Hematopoietic multipotent progenitor cell treated with erythropoietin and hydrocortisone succinate and interleukin-3 and kit ligand, for 15 days (in vitro differentiated cells): ENCODE results near the gene CLIC4.
A peak's percentile ranks its signal among the peaks of the same experiment; 100 is the strongest.
"Not testable (repeated sequence)": the region's sequence is repeated elsewhere in the genome, so short reads cannot be mapped to it uniquely, and the experiment has no call there.

Experiments
- DNase-seq: peaks from one replicate; pipeline ENCODE4 v3.0.0-alpha.2; 2015; ENCODE audit warnings: low spot score

Gene CLIC4

GRCh38 chr1:24745711-24746413 is 615 bp downstream of the CLIC4 start:
- peak; percentile 63 for DNase-seq

DNA sequence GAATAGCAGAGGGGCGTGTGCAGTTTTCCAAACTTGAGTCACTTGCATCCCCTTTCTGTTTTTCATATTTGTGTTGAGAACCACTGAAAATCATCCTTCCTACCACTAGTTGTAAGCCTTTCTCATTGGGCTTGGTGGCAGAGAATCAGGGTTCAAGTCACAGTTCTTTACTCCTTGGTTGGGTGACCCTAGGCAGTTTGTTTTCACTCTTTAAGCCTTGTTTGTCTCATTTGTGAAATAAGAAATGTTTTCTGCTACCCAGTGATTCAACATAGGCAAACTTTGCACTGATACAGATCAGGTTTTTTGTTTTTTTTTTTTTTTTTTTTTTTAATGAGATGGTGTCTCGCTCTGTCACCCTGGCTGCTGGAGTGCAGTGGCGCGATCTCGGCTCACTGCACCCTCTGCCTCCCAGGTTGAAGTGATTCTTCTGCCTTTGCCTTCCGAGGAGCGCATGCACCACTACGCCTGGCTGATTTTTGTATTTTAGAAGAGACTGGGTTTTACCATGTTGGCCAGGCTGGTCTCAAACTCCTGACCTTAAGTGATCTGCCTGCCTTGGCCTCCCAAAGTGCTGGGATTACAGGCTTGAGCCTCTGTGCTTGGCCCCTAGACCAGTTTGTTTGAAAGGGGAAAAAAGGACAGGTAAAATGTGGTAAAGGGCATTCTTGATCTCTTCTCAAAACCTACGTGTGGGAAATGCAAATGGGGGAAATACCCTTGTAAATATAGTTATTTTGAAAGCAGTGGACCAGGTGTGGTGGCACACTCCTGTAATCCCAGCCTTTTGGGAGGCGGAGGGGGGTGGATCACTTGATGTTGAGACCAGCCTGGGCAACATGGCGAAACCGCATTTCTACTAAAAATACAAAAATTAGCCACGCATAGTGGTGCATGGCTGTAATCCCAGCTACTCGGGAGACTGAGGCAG is 3.2 kb downstream of the CLIC4 start:
- DNase-seq: no peak

DNA sequence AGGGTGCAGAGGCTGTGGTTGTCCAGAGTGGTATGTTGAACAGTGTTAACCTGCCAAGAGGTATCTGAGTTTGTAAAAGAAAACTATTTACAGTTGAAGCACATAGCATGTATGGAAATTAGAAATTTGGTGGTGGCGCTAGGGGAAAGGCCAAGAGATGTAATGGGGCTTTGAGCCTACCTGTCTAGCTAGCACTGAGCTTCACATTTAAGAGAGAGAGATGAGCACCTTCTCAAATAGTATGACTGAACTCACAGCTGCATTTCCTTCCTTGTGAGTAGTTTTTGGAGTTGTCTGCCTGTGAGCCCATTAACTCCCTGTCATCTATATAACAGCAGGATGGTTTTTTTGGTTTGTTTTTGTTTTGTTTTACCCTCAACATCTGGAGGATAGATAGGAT is 4.0 kb downstream of the CLIC4 start:
- no peak for DNase-seq

GRCh38 chr1:24749886-24750285 is 4.6 kb downstream of the CLIC4 start:
- DNase-seq: no peak

DNA sequence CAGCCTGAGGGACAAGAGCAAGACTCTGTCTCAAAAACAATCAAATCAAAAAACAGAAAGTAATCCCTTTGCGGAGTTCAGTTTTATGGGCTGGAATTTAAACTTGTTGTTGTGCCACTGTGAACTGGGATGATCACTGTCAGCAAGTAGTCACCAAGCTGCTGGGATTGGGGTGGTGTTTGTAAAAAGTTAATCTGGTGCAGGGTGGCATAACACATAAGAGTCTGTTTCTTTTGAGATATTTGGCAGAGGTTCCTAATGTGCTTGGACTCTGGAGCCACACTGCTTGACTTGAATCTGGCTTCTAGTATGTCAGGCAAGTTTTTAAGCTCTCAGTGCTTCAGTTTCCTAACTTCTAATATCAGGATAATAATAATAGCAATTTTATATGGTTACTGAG is 6.6 kb downstream of the CLIC4 start:
- no peak for DNase-seq

DNA sequence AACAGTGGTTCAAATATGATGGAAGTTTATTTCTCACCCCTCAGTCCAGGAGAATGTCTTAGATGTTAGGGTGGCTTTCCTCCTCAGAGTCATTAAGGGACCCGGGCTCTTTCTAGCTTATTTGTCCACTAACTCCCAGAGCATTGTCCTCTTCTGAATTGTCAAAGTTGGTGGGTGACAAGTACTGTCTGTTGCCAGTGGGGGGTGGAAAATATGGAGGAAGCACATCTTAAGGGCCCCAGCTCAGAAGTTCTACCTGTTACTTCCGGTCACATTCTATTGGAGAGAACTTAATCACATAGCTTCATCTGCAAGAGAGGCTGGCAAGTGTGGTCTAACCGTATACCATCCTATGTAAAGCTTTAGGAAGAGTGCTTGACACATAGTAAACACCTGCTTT is 7.1 kb downstream of the CLIC4 start:
- no peak for DNase-seq

GRCh38 chr1:24754229-24754628 is 9.0 kb downstream of the CLIC4 start:
- DNase-seq: no peak

DNA sequence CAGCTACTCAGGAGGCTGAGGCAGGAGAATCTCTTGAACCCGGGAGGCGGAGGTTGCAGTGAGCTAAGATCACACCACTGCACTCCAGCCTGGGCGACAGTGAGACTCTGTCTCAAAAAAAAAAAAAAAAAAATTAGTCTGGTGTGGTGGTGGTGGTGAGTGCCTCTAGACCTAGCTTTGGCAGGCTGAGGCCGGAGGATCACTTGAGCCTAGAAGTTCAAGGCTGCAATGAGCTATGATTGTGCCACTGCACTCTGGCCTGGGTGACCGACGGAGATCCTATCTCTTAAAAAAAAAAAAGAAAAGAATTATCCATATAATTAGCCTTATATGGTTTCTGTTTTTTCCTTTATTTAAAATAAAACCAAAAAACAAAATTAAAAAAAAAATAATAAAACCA is 10.1 kb downstream of the CLIC4 start:
- not testable (repeated sequence) for DNase-seq

GRCh38 chr1:24756395-24756794 is 11.1 kb downstream of the CLIC4 start:
- DNase-seq: no peak

DNA sequence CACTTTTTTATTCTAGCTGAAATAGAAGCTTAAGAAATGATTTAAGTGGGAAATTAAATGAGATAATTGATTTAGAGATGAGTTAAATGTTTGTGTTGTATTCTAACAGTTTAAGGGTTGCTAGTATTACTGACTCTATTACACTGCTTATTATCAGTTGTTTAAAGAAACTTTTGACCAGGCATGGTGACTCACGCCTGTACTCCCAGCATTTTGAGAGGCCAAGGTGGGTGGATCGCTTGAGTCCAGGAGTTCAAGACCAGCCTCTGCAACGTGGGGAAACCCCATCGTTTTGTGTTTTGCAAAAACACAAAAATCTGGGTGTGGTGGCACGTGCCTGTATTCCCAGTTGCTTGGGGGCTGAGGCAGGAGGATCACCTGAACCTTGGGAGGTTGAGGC is 14.2 kb downstream of the CLIC4 start:
- DNase-seq: no peak

DNA sequence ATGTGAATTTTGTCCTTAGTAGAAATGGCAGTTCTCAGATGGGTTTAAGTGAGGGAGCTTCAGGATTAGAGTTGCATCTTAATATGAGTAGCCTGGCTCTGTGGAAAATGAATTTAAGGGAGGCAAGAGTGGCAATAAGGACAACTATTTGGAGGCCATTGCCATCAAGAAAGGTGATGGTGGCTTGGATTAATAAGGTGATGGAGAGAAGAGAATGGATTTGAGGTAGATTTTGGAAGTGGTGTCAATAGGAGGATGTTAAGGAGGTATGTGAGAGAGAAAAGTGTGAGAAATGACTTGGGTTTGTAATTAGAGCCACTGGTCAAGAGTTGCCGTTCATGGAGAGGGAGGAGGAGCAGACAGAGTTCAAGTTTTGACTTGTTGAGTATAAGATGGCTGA is 16.3 kb downstream of the CLIC4 start:
- DNase-seq: no peak

DNA sequence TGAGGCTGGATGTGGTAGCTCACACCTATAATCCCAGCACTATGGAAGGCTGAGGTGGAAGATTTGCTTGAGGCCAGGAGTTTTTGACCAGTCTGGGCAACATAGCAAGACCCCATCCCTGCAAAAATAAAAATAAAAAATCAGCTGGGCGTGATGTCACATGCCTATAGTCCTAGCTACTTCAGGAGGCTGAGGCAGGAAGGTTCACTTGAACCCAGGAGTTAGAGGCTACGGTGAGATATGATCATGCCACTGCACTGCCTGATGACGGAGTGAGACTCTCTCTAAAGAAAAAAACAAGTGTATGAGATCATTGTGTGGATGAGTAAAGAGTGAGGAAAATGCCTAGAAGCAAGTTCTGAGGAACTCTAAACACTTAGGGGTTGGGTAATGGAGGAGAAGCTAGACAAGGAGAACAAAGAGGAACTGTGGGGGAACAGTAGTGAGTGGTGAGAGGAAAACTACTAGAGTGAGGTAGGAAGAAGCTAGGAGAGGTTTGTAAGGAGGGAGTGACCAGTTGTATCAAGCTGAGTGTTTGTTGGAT is 17.0 kb downstream of the CLIC4 start:
- DNase-seq: no peak

GRCh38 chr1:24763671-24764070 is 18.4 kb downstream of the CLIC4 start:
- no peak for DNase-seq

GRCh38 chr1:24764439-24764838 is 19.2 kb downstream of the CLIC4 start:
- no peak for DNase-seq

GRCh38 chr1:24764848-24765247 is 19.6 kb downstream of the CLIC4 start:
- DNase-seq: no peak

GRCh38 chr1:24765308-24765988 is 20.2 kb downstream of the CLIC4 start:
- peak; percentile 43 for DNase-seq

DNA sequence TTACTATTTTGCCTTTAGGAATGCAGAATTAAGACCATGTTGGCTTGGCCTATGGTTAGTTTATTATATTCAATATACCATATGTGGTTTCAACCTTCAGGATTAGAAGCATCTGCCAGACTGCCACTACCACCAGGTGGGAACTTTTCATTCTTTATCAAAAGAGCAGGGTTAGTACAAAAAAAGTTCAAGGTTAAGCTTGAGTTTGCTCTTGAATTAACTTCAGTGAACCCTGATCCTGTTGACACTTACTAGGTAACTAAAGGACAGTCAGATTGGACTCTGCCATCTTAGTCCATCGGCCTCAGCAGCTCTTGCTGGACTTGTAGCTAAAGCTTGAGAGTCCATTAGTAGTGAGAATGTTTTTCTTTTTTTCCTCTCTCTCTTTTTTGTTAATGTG is 22.1 kb downstream of the CLIC4 start:
- DNase-seq: no peak

GRCh38 chr1:24768873-24769605 is 23.8 kb downstream of the CLIC4 start:
- no peak for DNase-seq

- DNase-seq: no peak
Observed at GRCh38 chr1:24769656-24770651, 24.7 kb downstream of the CLIC4 start.

- DNase-seq: no peak
Observed at GRCh38 chr1:24770881-24771280, 25.6 kb downstream of the CLIC4 start.

DNA sequence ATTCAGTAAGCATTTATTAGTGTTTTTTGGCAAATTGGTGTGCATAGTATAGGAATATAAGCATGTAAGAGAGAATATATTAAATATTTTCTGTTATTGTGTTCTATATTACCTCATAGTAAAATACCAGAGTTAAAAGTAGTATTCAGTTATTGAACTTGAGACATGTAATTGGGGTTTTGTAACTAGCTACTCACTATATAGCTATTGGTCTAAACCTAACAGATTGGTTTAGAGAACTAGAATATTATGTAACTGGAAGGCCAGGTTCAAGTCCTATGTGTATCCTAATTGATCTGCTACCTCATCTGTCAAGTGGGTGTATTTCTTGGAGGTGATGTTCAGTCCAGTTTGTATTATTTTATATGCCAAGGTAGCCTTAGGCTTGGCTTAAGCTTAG is 26.3 kb downstream of the CLIC4 start:
- no peak for DNase-seq
